Panc1 (cell line): Measurements from ENCODE around the gene TNFAIP3.

ENCODE experiments used
- POLR2AphosphoS5 ChIP-seq: IDR thresholded peaks from 2 replicates; pipeline ENCODE4 v1.6.1; 2012; ENCODE audit warnings: mild to moderate bottlenecking, low read depth, low read length, moderate library complexity
- REST ChIP-seq, 2 experiments: IDR thresholded peaks; 2 replicates each; pipeline ENCODE4 v1.6.1; 2011 to 2012; ENCODE audit warnings: low read depth in 2 of 2, control low read depth in 1 of 2, low read length in 1 of 2, mild to moderate bottlenecking in 1 of 2, moderate library complexity in 1 of 2; ENCODE audit not compliant: insufficient read depth in 1 of 2
- TF ChIP-seq, protein P1 (sequence below): fragments of 450-650 bp; IDR thresholded peaks from 2 replicates; pipeline ENCODE4 v1.5.1; 2017; ENCODE audit warnings: mild to moderate bottlenecking

- TF ChIP-seq, protein P1, sequence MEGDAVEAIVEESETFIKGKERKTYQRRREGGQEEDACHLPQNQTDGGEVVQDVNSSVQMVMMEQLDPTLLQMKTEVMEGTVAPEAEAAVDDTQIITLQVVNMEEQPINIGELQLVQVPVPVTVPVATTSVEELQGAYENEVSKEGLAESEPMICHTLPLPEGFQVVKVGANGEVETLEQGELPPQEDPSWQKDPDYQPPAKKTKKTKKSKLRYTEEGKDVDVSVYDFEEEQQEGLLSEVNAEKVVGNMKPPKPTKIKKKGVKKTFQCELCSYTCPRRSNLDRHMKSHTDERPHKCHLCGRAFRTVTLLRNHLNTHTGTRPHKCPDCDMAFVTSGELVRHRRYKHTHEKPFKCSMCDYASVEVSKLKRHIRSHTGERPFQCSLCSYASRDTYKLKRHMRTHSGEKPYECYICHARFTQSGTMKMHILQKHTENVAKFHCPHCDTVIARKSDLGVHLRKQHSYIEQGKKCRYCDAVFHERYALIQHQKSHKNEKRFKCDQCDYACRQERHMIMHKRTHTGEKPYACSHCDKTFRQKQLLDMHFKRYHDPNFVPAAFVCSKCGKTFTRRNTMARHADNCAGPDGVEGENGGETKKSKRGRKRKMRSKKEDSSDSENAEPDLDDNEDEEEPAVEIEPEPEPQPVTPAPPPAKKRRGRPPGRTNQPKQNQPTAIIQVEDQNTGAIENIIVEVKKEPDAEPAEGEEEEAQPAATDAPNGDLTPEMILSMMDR = no peak
- TF ChIP-seq POLR2AphosphoS5 (no peak), REST (IDR thresholded peaks at IDR 0.05; ENCODE audit: insufficient read depth in 1 of 2, low read depth in 2 of 2, low read length in 1 of 2) (no peak)
These were observed 57.0 kb downstream of the TNFAIP3 start for GRCh38 chr6:137923866-137924653.
